Breast epithelium (tissue), 4 donors: Measurements from ENCODE around the gene PRKG1. TPM values are rescaled to one million over a fixed set of nuclear protein-coding genes. Genes with fewer than 3 reads are reported as not detected.

Source experiments
- DNase-seq, 2 donors: peaks; one replicate each; pipeline ENCODE4 v3.0.0-alpha.2; 2019; ENCODE audit warnings: low spot score in 2 of 2
- H3K27ac ChIP-seq, 2 donors: fragments of 200-600 bp; sonication (generic) in 1 of 2; one replicate each; pipeline ENCODE4 v1.5.1; 2016 to 2019; ENCODE audit warnings: mild to moderate bottlenecking in 1 of 2
- H3K27me3 ChIP-seq, 2 donors: fragments of 200-600 bp; sonication (generic) in 1 of 2; one replicate each; pipeline versions ENCODE4 v1.5.1 to v1.6.0; 2017 to 2019; ENCODE audit warnings: control low read depth in 1 of 2, mild to moderate bottlenecking in 1 of 2
- H3K36me3 ChIP-seq: fragments of 200-600 bp; one replicate; pipeline ENCODE4 v1.5.1; 2019
- H3K4me1 ChIP-seq, 2 donors: fragments of 200-600 bp; sonication (generic); one replicate each; pipeline ENCODE4 v1.5.1; 2016 to 2019; ENCODE audit warnings: control low read depth in 1 of 2
- H3K4me3 ChIP-seq, 3 donors: fragments of 200-600 bp; sonication (generic); 1 replicate in 2 of 3; 2 replicates in 1 of 3; pipeline ENCODE4 v1.5.1; 2016 to 2019; ENCODE audit warnings: mild to moderate bottlenecking in 3 of 3, moderate library complexity in 2 of 3
- H3K9me3 ChIP-seq, 2 donors: fragments of 200-600 bp; sonication (generic) in 1 of 2; one replicate each; pipeline ENCODE4 v1.5.1; 2016 to 2019; ENCODE audit warnings: control low read depth in 1 of 2
- CTCF ChIP-seq, 3 donors: fragments of 450-650 bp; IDR thresholded peaks; one replicate each; pipeline ENCODE4 v1.5.1; 2016 to 2017; ENCODE audit warnings: antibody characterized with exemption in 3 of 3, mild to moderate bottlenecking in 3 of 3, moderate library complexity in 3 of 3
- POLR2A ChIP-seq: fragments of 450-650 bp; IDR thresholded peaks from one replicate; pipeline ENCODE4 v1.6.1; 2016; ENCODE audit warnings: antibody characterized with exemption, mild to moderate bottlenecking, moderate library complexity
- POLR2AphosphoS5 ChIP-seq, 3 donors: sonication (generic); formaldehyde crosslinking; IDR thresholded peaks; one replicate each; pipeline ENCODE4 v1.6.1; 2017; ENCODE audit warnings: antibody characterized with exemption in 3 of 3
- intact Hi-C: fragments of 100-400 bp; cut with DNase I; formaldehyde crosslinking; loops from one replicate; pipeline ENCODE4 v1.15.1; 2023; ENCODE audit warnings: low total_unique reads
- total RNA-seq, 3 donors: library from RNA; depleted of rRNA; stranded (reverse); fragments of >200 nt; gene quantifications; one replicate each; pipeline ENCODE4 v1.1.0, GENCODE V29; 2016

Gene PRKG1
- total RNA-seq, 3 donors from 2014 or later = 10.9 to 36.9 (median 19.7) TPM

- DNase-seq = no peak
- TF ChIP-seq POLR2AphosphoS5 (IDR thresholded peaks at IDR 0.05) (no peak), CTCF (IDR thresholded peaks at IDR 0.05) (no peak), POLR2A (no peak)
- intact Hi-C loops = no loop called here
- no peaks in the 10 kb centered on the region for H3K27me3 ChIP-seq
- H3K4me1 ChIP-seq = no peaks in the 10 kb centered on the region
- no peaks in the 10 kb centered on the region for H3K36me3 ChIP-seq
- no peak overlapping the region for H3K27ac ChIP-seq
- no peak overlapping the region for H3K4me3 ChIP-seq
- H3K9me3 ChIP-seq = no peaks in the 10 kb centered on the region
Observed at GRCh38 chr10:51658000-51658399, 583.7 kb downstream of the PRKG1 start.

- Histone ChIP-seq H3K27ac (no peak overlapping the region), H3K4me3 (no peak overlapping the region), H3K4me1 (no peaks in the 10 kb centered on the region), H3K9me3 (no peaks in the 10 kb centered on the region), H3K36me3 (peaks cover 3% of the 10 kb centered on the region), H3K27me3 (no peaks in the 10 kb centered on the region)
- DNase-seq = no peak
- TF ChIP-seq CTCF (IDR thresholded peaks at IDR 0.05) = no peak
- TF ChIP-seq POLR2AphosphoS5 (IDR thresholded peaks at IDR 0.05) = no peak
- TF ChIP-seq POLR2A = no peak
- intact Hi-C loops = no loop called here
Observed at GRCh38 chr10:51659344-51659743, 585.1 kb downstream of the PRKG1 start.

GRCh38 chr10:51663086-51663485, 588.8 kb downstream of the PRKG1 start:
- no peak overlapping the region for H3K4me3 ChIP-seq
- intact Hi-C loops = no loop called here
- peaks cover 3% of the 10 kb centered on the region for H3K36me3 ChIP-seq
- no peak overlapping the region for H3K27ac ChIP-seq
- no peaks in the 10 kb centered on the region for H3K27me3 ChIP-seq
- TF ChIP-seq CTCF (IDR thresholded peaks at IDR 0.05) (no peak), POLR2AphosphoS5 (IDR thresholded peaks at IDR 0.05) (no peak), POLR2A (no peak)
- no peaks in the 10 kb centered on the region for H3K4me1 ChIP-seq
- no peaks in the 10 kb centered on the region for H3K9me3 ChIP-seq
- DNase-seq = no peak

GRCh38 chr10:51666456-51666855, 592.2 kb downstream of the PRKG1 start:
- Histone ChIP-seq H3K4me3 (no peak overlapping the region), H3K36me3 (peaks cover 3% of the 10 kb centered on the region), H3K4me1 (no peaks in the 10 kb centered on the region), H3K9me3 (no peaks in the 10 kb centered on the region), H3K27ac (no peak overlapping the region), H3K27me3 (no peaks in the 10 kb centered on the region)
- intact Hi-C loops = loop anchor here (5.0 kb wide), 1 partner anchor 439 kb away; no protein-coding TSS in a partner anchor
- TF ChIP-seq POLR2A (no peak), POLR2AphosphoS5 (IDR thresholded peaks at IDR 0.05) (no peak)
- no peak for DNase-seq

GRCh38 chr10:51667678-51668335, 593.5 kb downstream of the PRKG1 start:
- no peak overlapping the region for H3K4me3 ChIP-seq
- H3K27ac ChIP-seq = no peak overlapping the region
- H3K9me3 ChIP-seq = peaks cover 0 to 8% of the 10 kb centered on the region in 2 donors
- TF ChIP-seq CTCF (IDR thresholded peaks at IDR 0.05) (no peak), POLR2A (no peak), POLR2AphosphoS5 (IDR thresholded peaks at IDR 0.05) (no peak)
- H3K27me3 ChIP-seq = no peaks in the 10 kb centered on the region
- H3K36me3 ChIP-seq = peaks cover 3% of the 10 kb centered on the region
- no peak for DNase-seq
- no peaks in the 10 kb centered on the region for H3K4me1 ChIP-seq
- intact Hi-C loops = loop anchor here (5.0 kb wide), 1 partner anchor 441 kb away; no protein-coding TSS in a partner anchor
